HepG2 (cell line): Measurements from ENCODE around the gene COQ10B. TPM values are rescaled to one million over a fixed set of nuclear protein-coding genes. Genes with fewer than 3 reads are reported as not detected.

Experiments used
- CC2D1A ChIP-seq: sonication (generic); formaldehyde crosslinking; IDR thresholded peaks from 2 replicates; pipeline ENCODE4 v1.8.1; 2023; ENCODE audit warnings: mild to moderate bottlenecking, missing genetic modification reagents
- DNMT3B ChIP-seq: conservative IDR thresholded peaks from 2 replicates; pipeline ENCODE4 v1.6.1; 2016; ENCODE audit warnings: missing biosample characterization, control low read depth
- EP300 ChIP-seq, 3 experiments: sonication (generic) in 1 of 3; formaldehyde crosslinking in 1 of 3; IDR thresholded peaks; 2 replicates each; pipeline versions ENCODE4 v1.5.1 to v1.6.1; 2011 to 2020; ENCODE audit warnings: low read depth in 2 of 3, low read length in 2 of 3, borderline replicate concordance in 1 of 3, improper control_type of control experiment in 1 of 3, mild to moderate bottlenecking in 1 of 3, missing genetic modification reagents in 1 of 3, moderate library complexity in 1 of 3
- ESRRA ChIP-seq: sonication (generic); formaldehyde crosslinking; IDR thresholded peaks from 2 replicates; pipeline ENCODE4 v1.5.1; 2020; ENCODE audit warnings: mild to moderate bottlenecking, low read depth, missing genetic modification reagents
- KLF13 ChIP-seq: sonication (generic); formaldehyde crosslinking; IDR thresholded peaks from 2 replicates; pipeline ENCODE4 v1.4.0; 2020; ENCODE audit warnings: mild to moderate bottlenecking, missing genetic modification reagents
- NCOA2 ChIP-seq: sonication (generic); formaldehyde crosslinking; IDR thresholded peaks from 2 replicates; pipeline ENCODE4 v1.8.0; 2022; ENCODE audit warnings: inconsistent platforms
- NFKBIZ ChIP-seq: IDR thresholded peaks from 2 replicates; pipeline ENCODE4 v1.6.1; 2018; ENCODE audit warnings: missing genetic modification reagents, missing compliant biosample characterization
- NPAS2 ChIP-seq: sonication (generic); formaldehyde crosslinking; IDR thresholded peaks from 2 replicates; pipeline ENCODE4 v1.8.0; 2022; ENCODE audit warnings: mild to moderate bottlenecking, missing genetic modification reagents, borderline replicate concordance
- POLR2A ChIP-seq, 2 experiments: IDR thresholded peaks; 2 replicates each; pipeline ENCODE4 v1.6.1; 2011; ENCODE audit warnings: low read depth in 2 of 2, low read length in 2 of 2, mild to moderate bottlenecking in 1 of 2, moderate library complexity in 1 of 2; ENCODE audit not compliant: insufficient read depth in 1 of 2
- RAD21 ChIP-seq: fragments of 450-650 bp; formaldehyde crosslinking; IDR thresholded peaks from 2 replicates; pipeline ENCODE4 v1.5.0; 2020; ENCODE audit warnings: mild to moderate bottlenecking
- RNF2 ChIP-seq: fragments of 450-650 bp; conservative IDR thresholded peaks from 2 replicates; pipeline ENCODE4 v1.6.1; 2016; ENCODE audit warnings: low read depth
- RXRA ChIP-seq: sonication (generic); formaldehyde crosslinking; IDR thresholded peaks from 2 replicates; pipeline ENCODE4 v1.5.1; 2020; ENCODE audit warnings: missing genetic modification reagents
- RXRB ChIP-seq: IDR thresholded peaks from 2 replicates; pipeline ENCODE4 v1.6.1; 2016; ENCODE audit warnings: borderline replicate concordance, missing genetic modification reagents, missing compliant biosample characterization
- SATB2 ChIP-seq: sonication (generic); formaldehyde crosslinking; IDR thresholded peaks from 2 replicates; pipeline ENCODE4 v1.5.0; 2020; ENCODE audit warnings: missing genetic modification reagents
- SKI ChIP-seq: fragments of 450-650 bp; IDR thresholded peaks from one replicate; pipeline ENCODE4 v1.6.1; 2018; ENCODE audit warnings: mild to moderate bottlenecking; ENCODE audit not compliant: partially characterized antibody
- SNRNP70 ChIP-seq: fragments of 200-400 bp; formaldehyde crosslinking; IDR thresholded peaks from 2 replicates; pipeline ENCODE4 v1.6.1; 2017; ENCODE audit warnings: mild to moderate bottlenecking, low read depth, low read length, moderate library complexity
- SPEN ChIP-seq: sonication (generic); formaldehyde crosslinking; IDR thresholded peaks from 2 replicates; pipeline ENCODE4 v1.5.1; 2020; ENCODE audit warnings: low read depth, mild to moderate bottlenecking, missing genetic modification reagents
- TMF1 ChIP-seq: sonication (generic); formaldehyde crosslinking; IDR thresholded peaks from 2 replicates; pipeline ENCODE4 v1.8.1; 2022; ENCODE audit warnings: low read depth, missing genetic modification reagents
- ZNF333 ChIP-seq: sonication (generic); formaldehyde crosslinking; IDR thresholded peaks from 2 replicates; pipeline ENCODE4 v1.4.0; 2020; ENCODE audit warnings: mild to moderate bottlenecking, missing genetic modification reagents, borderline replicate concordance
- ZNF350 ChIP-seq: sonication (generic); formaldehyde crosslinking; IDR thresholded peaks from 2 replicates; pipeline ENCODE4 v1.4.0; 2020; ENCODE audit warnings: mild to moderate bottlenecking, low read depth, missing genetic modification reagents, borderline replicate concordance
- ZNF430 ChIP-seq: sonication (generic); formaldehyde crosslinking; IDR thresholded peaks from 2 replicates; pipeline ENCODE4 v1.9.0; 2021; ENCODE audit warnings: mild to moderate bottlenecking, missing genetic modification reagents
- ZNF556 ChIP-seq: sonication (generic); formaldehyde crosslinking; IDR thresholded peaks from 2 replicates; pipeline ENCODE4 v1.4.0; 2020; ENCODE audit warnings: mild to moderate bottlenecking, missing genetic modification reagents, borderline replicate concordance
- ZNF7 ChIP-seq: IDR thresholded peaks from 2 replicates; pipeline ENCODE4 v1.6.1; 2016; ENCODE audit warnings: missing biosample characterization, missing genetic modification reagents
- ZNF703 ChIP-seq: sonication (generic); formaldehyde crosslinking; IDR thresholded peaks from 2 replicates; pipeline ENCODE4 v1.5.1; 2020; ENCODE audit warnings: missing genetic modification reagents, mild to moderate bottlenecking, moderate library complexity, borderline replicate concordance
- ZNF766 ChIP-seq: sonication (generic); formaldehyde crosslinking; IDR thresholded peaks from 2 replicates; pipeline ENCODE4 v1.5.0; 2020; ENCODE audit warnings: missing genetic modification reagents, borderline replicate concordance
- polyA plus RNA-seq, 8 experiments: library from polyadenylated mRNA; depleted of rRNA in 3 of 8; stranded (reverse) in 7 of 8; unstranded in 1 of 8; fragments of >200 nt; fragmentation: Illumina TruSeq in 4 of 8; extraction: Trizol in 4 of 8; gene quantifications; 2 replicates each; pipeline versions ENCODE4 v1.2.1 to v1.2.3, GENCODE V29; 2011 to 2016; ENCODE audit warnings: low read depth in 4 of 8, missing spikeins in 1 of 8, mixed read lengths in 1 of 8; ENCODE audit not compliant: insufficient read depth in 1 of 8
- total RNA-seq, 5 experiments: library from RNA; depleted of rRNA; stranded (reverse); fragments of >200 nt; fragmentation: Illumina TruSeq; extraction: Trizol; gene quantifications; 2 replicates each; pipeline ENCODE4 v1.2.3, GENCODE V29; 2016; ENCODE audit warnings: low read depth in 1 of 5
- TF ChIP-seq, protein P1 (sequence below): sonication (generic); formaldehyde crosslinking; IDR thresholded peaks from 2 replicates; pipeline ENCODE4 v1.4.0; 2020; ENCODE audit warnings: mild to moderate bottlenecking, missing genetic modification reagents
- TF ChIP-seq, protein P2 (sequence below): IDR thresholded peaks from 2 replicates; pipeline ENCODE4 v1.6.1; 2012; ENCODE audit warnings: low read depth, low read length, improper control_type of control experiment

Gene COQ10B
- total and polyA plus RNA-seq, 2 of the 13 experiments (the other 11 are each of a cell fraction or from before 2014, with no cell fraction given), result 4.6 to 34.9 TPM

DNA sequence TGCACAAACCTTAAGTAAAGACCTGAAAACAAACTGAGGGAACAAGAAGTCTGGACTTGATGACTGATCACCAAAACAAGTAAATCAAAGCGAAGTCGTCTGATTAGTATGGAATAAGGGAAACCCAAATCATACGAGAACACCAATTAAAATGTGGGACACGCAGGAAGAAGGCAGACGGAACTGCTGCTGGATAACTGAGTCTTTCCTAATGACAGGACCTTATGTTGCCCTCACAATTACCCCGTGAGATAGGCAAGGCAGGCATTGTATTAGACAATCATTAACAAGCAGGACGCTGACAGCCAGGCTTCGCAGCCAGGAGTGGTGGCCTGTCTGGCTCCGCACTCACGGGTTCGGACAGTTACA, 614 bp upstream of the COQ10B start (continued):
- TF ChIP-seq RAD21 (CRISPR knock-in tag), result 0 out of 2 replicates have a peak, but pooled peaks have one; percentile 17
- no peak for TF ChIP-seq EP300 (IDR thresholded peaks at IDR 0.05; ENCODE audit: low read depth in 2 of 2, low read length in 2 of 2)
- no peak for TF ChIP-seq EP300 (CRISPR knock-in tag; IDR thresholded peaks at IDR 0.05; ENCODE audit: borderline replicate concordance)
- TF ChIP-seq ESRRA (CRISPR knock-in tag), result no peak; the same call in 1 of the 2 replicates
- TF ChIP-seq ZNF333 (CRISPR knock-in tag), result no peak
- no peak; the same call in 1 of the 2 replicates for TF ChIP-seq ZNF430 (CRISPR knock-in tag)
- TF ChIP-seq, protein P1, sequence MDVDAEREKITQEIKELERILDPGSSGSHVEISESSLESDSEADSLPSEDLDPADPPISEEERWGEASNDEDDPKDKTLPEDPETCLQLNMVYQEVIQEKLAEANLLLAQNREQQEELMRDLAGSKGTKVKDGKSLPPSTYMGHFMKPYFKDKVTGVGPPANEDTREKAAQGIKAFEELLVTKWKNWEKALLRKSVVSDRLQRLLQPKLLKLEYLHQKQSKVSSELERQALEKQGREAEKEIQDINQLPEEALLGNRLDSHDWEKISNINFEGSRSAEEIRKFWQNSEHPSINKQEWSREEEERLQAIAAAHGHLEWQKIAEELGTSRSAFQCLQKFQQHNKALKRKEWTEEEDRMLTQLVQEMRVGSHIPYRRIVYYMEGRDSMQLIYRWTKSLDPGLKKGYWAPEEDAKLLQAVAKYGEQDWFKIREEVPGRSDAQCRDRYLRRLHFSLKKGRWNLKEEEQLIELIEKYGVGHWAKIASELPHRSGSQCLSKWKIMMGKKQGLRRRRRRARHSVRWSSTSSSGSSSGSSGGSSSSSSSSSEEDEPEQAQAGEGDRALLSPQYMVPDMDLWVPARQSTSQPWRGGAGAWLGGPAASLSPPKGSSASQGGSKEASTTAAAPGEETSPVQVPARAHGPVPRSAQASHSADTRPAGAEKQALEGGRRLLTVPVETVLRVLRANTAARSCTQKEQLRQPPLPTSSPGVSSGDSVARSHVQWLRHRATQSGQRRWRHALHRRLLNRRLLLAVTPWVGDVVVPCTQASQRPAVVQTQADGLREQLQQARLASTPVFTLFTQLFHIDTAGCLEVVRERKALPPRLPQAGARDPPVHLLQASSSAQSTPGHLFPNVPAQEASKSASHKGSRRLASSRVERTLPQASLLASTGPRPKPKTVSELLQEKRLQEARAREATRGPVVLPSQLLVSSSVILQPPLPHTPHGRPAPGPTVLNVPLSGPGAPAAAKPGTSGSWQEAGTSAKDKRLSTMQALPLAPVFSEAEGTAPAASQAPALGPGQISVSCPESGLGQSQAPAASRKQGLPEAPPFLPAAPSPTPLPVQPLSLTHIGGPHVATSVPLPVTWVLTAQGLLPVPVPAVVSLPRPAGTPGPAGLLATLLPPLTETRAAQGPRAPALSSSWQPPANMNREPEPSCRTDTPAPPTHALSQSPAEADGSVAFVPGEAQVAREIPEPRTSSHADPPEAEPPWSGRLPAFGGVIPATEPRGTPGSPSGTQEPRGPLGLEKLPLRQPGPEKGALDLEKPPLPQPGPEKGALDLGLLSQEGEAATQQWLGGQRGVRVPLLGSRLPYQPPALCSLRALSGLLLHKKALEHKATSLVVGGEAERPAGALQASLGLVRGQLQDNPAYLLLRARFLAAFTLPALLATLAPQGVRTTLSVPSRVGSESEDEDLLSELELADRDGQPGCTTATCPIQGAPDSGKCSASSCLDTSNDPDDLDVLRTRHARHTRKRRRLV (CRISPR knock-in tag), result no peak
- no peak for TF ChIP-seq SATB2 (CRISPR knock-in tag)
- peak; percentile 60 to 70 for TF ChIP-seq POLR2A (IDR thresholded peaks at IDR 0.05; ENCODE audit: insufficient read depth in 1 of 2, low read depth in 2 of 2, low read length in 2 of 2)
- no peak for TF ChIP-seq TMF1 (CRISPR knock-in tag)
- no peak for TF ChIP-seq SPEN (CRISPR knock-in tag)
- no peak for TF ChIP-seq RNF2
- no peak for TF ChIP-seq ZNF7 (CRISPR knock-in tag)
- TF ChIP-seq CC2D1A (CRISPR knock-in tag), result no peak
- no peak for TF ChIP-seq ZNF766 (CRISPR knock-in tag)
- TF ChIP-seq SNRNP70, result no peak
- no peak for TF ChIP-seq ZNF703 (CRISPR knock-in tag)
- no peak for TF ChIP-seq DNMT3B (CRISPR knock-in tag)
- no peak for TF ChIP-seq NPAS2 (CRISPR knock-in tag)
- no peak for TF ChIP-seq KLF13 (CRISPR knock-in tag)
- TF ChIP-seq ZNF556 (CRISPR knock-in tag), result 0 out of 2 replicates have a peak, but pooled peaks have one; percentile 7
- TF ChIP-seq RXRB (CRISPR knock-in tag), result peak; percentile 9; the same call in 1 of the 2 replicates
- TF ChIP-seq, protein P2, sequence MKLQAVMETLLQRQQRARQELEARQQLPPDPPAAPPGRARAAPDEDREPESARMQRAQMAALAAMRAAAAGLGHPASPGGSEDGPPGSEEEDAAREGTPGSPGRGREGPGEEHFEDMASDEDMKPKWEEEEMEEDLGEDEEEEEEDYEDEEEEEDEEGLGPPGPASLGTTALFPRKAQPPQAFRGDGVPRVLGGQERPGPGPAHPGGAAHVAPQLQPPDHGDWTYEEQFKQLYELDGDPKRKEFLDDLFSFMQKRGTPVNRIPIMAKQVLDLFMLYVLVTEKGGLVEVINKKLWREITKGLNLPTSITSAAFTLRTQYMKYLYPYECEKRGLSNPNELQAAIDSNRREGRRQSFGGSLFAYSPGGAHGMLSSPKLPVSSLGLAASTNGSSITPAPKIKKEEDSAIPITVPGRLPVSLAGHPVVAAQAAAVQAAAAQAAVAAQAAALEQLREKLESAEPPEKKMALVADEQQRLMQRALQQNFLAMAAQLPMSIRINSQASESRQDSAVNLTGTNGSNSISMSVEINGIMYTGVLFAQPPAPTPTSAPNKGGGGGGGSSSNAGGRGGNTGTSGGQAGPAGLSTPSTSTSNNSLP, result peak; percentile 76
- TF ChIP-seq RXRA, result no peak
- TF ChIP-seq ZNF350 (CRISPR knock-in tag), result no peak
- peak; percentile 73 for TF ChIP-seq SKI
- no peak for TF ChIP-seq NFKBIZ (CRISPR knock-in tag)
- TF ChIP-seq NCOA2 (CRISPR knock-in tag), result no peak
